HS-27A (cell line): ENCODE measurements around the gene KIAA1958.

Experiments
- DNase-seq: peaks from one replicate; pipeline ENCODE4 v3.0.0-alpha.2; 2012; ENCODE audit warnings: low read depth, missing footprints

Gene KIAA1958

DNA sequence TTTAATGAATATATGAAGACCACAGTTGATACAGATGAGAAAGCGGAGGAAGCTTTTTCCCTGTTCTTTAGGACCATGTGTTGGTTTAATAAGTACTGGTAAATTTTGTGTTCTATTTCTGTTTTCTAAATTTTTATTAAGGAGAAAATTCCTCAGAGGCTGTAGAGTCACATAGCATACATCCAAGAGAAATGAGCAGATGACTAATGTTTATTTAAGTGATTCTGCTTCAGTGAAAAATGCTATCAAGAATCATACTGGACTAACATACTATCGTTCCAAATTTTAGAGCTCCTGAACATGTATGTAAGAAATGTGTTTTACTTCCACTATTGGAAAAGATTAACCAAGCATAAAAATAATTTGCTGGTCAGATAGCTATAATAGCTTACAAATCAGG is 115.0 kb downstream of the KIAA1958 start:
- no peak for DNase-seq

DNA sequence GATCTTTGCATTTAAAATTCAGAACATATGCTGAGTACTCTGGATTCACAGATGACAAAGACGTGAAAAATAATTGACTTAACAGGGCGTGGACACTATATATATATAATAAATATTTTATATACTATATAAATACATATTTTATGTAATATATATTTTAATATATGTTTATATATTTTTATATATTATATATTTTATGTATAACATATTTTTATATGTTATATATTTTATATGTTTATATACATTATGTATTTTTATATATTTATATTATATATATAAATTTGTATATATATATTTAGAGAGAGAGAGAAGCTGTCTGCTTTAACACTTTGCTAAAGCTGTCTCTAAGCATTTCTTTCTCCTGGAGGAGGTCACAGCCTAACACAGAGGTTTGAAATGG is 118.2 kb downstream of the KIAA1958 start:
- no peak for DNase-seq

DNA sequence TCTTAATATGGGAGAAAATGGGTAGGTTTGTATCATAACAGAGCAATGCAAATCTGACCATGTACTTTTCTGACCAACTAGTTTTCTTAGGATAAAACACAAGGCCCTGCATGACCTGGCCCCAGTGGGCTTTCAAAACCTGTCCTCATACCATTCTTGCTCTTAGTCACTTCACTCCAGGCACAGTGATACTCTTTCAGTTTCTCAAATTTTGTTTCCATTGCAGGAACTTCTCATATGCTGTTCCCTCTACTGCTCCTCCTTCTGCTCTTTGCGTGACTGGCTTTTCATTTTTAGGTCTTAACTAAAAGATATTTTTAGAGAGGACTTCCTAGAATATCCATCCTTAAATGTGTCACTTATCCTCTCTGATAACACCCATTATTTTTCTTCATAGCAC is 118.9 kb downstream of the KIAA1958 start:
- DNase-seq, result no peak

DNA sequence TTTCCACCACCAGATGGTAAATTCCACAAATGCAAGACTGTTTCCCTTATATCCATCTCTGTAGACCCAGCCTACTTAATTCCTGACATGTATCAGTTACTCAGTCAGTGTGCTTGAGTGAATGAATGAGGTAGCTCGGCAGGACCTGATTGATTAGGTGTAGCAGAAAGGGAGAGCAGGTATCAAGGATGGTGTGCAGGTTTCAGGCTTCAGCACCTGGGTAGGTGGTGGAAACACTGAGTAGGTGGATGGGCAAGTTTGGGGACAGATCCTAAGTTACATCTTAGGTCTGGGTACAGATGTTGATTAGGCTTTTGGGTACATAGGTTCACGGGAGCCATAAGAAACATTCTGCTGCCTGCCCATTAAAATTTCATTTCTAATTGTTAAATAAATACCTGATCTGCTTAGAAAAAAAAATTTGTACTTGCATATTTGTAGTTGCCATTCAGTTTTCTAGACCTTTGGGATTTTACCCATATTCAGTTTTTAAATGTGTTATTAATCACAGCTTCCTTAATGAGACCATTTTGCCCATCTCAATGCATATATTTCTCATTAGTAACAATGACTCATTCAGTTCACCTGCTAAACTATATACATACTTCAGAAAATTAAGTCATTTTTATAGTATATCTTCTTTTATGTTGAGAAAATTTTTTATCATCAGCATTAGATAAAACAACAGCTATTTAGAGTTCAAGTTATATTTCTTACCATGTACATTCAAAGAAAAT is 119.5 kb downstream of the KIAA1958 start:
- no peak for DNase-seq

DNA sequence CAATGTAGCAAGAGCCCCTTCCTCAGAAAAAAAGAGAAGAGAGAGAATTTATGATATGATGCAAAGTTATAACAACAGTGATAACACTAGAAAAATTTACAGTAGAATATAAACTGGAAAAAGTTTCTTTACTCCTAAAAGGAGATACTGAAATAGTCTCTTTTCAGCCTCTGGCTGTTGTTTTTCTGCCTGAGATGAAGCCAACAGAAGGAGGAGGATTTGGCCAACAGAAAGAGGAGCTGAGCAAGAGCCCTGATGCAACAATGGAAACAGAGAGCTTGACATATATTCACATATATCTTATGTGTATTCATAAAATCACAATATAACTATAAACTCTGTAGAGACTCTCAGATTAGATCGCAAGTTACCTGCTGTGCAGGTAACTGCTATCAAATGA is 122.2 kb downstream of the KIAA1958 start:
- no peak for DNase-seq

DNA sequence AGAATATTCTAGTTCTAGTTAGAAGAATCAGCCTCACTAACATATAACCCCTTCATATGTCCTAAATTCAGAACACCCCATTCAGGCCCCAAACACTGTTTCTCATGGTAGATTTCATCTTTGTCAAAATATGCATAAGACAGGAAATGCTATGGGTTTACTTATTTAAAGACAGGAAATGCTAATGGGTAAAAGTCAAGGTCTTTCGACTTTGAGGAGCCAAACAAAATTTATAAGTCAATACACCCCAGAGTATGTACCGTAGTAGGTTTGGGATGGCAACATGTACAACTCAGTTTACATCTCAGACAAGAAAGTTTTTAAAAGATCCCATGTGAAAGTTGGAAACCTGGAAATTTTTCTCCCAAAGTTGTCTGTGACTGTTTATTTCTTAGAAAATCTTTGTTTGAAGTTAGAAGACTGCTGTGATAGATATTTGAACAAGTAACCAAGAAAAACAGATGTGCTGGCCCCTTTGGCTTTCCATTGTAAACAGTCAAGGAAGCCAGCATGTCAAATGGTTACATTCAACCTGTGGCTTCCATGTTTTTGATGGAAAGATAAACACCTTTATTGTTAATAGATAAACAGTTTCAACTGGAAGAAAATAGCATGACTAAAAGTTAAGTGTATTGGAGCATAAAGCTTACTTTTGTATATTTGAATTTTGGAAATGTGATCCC is 129.1 kb downstream of the KIAA1958 start:
- no peak for DNase-seq

DNA sequence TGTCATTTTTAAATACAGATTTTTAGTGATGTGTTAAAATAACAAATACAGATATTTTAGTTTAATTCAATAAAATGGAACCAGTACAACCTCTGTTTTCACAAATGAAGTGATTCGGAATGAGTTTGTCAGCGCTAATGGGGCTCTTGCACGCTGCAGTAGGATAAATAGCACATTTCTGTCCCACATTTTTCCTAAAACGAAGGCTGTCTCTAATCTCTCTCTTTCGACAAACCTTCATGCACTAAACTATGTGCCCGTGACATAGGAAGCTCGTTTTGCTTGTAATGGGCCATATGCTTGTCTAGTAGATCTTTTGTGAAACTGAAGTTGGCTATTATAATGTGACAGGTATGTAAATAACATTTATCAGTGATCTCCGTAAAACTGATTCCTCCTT is 130.7 kb downstream of the KIAA1958 start:
- no peak for DNase-seq

DNA sequence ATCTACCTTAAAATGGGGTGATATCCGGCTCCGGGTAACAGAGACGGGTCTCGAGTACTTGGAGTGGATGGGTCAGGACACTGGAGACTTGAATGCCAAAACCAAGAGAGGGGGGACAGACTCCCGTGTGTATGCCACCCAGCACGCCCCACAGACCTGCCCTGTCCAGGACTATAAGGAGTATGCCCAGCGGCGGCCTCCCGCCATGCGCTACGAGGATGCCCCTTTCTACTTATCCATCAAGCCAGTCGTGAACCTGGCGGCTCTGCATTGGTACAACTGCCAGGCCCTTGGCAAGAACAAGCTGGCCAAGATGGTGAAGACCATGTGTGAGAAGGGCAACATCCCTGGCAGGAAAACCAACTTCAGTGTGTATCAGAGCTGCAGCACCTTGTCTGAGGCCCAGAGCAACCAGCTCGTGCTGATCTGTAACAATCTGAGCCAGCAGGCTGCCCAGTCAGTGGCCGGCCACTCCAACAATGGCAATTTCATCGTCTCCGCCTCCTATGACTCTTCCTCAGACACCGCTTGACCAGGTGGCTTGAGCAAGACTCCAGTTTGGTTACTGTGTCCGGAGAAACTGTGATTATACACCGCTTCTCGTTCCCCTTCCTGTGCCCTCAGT is 131.9 kb downstream of the KIAA1958 start:
- no peak for DNase-seq

DNA sequence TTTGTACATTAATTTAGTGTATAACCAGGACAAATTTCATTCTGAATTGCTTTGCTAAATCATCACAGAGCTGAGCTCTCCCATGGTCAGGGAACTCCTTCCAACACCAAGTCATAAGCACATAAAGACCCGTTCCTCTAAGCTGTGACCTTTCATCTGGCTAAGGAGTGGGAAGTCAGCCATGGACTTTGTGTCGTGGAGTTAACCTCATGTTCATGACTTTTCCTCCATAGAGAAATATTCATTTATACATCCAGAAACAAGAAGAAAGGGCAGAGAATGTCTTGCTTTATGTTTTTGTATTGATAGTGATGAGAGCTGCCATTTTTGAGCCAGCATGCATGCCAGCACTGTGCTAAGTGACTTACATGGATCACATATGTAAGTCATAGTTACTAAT is 133.8 kb downstream of the KIAA1958 start:
- DNase-seq, result no peak

DNA sequence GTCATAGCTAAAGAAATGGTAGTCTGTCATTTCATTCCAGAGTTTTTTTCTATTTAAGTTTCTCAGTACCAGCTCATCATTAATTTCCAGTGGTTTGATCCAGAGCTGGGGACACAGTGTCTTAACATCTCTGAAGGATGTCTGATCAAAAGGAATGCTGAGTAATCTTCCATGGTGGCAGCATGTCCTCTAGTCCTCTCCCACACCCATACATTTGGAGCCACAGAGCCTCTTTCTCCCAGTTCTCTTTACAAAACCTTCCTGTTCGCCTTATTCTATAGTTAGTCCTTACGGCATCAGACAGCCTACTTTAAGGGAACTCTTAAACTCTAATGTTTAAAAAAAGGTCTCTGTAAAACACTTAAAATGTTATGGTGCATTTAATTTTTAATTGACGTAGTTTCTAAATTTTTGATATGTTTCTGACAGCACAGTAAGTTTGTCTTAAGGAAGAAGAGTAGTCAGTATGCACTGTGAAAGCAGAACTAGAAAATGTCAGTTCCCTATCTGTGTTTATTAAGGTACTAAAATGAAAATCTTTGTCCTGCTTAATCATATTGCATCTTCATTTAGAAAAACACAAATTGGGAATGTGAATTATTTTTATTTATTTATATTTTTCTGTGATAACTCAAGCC is 134.5 kb downstream of the KIAA1958 start:
- DNase-seq, result no peak

DNA sequence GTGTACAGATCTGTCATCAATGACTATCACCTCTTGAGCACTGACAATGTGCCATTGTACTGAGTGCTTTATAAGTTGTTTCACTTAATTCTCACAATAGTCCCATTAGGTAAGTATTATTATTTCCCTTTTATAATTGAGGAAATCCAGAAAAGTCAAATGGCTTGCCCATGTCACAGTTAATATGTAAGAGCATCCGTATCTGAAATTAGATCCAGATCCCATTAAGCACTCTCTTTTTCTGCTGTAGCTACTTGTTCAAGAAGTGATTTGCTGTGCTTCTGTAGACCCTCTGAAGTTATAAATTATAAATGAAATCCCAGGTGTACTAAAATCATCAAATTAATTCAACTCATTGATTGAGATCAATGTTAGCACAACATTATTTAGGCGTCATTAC is 136.6 kb downstream of the KIAA1958 start:
- no peak for DNase-seq

DNA sequence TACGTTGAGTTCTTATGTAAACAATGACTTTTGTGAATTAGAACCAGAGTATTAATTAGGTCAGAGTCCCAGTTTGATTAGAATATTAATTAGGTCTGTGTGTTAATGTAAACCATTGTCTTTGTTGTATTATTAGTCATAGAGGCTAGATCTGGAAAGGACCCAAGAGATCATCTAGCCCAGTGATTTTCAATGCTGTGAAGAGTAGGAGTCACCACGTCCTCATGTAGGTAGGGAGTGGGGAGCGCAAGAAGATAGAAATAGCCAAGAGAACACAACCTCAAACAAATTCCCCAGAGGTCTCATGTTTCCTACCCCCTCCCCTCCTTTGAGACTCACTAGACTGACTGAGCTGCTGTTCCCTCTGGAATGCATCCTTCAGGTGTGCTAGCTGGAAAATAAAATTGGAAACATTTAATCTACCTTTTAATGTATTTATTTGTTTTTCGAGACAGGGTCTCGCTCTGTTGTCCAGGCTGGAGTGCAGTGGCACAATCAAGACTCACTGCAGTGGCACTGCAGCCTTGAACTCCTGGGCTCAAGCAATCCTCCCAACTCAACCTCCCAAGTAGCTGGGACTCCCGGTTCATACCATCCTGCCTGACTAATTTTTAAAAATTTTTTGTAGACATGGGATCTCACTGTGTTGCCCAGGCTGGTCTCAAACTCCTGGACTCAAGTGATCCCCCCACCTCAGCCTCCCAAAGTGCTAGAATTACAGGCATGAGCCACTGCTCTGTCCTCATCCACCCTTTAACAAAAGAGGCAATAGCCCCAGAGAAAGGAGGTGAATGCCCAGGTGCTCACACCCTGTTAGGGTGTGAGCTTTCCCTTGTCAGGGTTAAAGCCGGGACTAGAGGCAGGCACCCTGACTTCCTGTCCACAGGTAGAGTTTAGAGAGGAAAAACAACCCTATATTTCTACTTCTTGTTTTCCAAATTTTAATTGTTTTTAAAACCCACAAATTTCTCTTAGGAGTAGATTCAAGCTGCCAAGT is 138.4 kb downstream of the KIAA1958 start:
- DNase-seq, result no peak

DNA sequence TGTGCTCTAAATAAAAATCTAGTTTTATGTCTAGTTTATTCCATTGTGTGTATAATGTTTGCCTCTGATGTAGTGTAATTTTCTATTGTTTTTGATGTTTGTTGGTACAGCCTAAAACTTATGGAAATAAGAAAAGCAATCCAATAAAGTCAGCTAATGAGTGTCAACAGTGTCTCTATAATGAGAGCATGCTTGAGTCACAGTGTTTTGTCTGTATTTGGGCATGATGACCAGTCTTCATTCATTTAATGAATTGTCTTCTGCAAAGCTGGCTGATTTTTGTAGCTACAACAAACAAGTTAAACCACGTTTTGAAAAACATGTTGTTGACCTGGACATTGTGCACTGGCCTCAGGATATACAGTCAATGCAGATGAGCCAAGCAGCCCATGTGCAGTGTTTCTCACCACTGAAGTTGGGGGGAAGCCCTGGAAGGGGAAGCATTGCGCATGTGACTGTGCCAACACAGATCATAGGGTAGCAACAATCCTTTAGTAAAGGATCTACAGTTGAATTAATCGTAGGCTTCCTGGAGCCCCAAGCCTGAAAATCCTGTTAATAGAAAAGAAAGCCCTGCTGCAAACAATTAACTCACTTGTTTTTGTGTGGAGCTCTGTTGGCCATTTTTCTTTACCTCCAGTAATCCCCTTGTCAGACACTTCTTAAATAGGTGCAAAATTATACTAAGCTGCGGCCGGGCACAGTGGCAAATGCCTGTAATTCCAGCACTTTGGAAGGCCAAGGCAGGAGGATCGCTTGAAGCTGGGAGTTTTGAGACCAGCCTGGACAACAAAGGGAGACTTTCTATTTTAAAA is 143.3 kb downstream of the KIAA1958 start:
- DNase-seq, result no peak

DNA sequence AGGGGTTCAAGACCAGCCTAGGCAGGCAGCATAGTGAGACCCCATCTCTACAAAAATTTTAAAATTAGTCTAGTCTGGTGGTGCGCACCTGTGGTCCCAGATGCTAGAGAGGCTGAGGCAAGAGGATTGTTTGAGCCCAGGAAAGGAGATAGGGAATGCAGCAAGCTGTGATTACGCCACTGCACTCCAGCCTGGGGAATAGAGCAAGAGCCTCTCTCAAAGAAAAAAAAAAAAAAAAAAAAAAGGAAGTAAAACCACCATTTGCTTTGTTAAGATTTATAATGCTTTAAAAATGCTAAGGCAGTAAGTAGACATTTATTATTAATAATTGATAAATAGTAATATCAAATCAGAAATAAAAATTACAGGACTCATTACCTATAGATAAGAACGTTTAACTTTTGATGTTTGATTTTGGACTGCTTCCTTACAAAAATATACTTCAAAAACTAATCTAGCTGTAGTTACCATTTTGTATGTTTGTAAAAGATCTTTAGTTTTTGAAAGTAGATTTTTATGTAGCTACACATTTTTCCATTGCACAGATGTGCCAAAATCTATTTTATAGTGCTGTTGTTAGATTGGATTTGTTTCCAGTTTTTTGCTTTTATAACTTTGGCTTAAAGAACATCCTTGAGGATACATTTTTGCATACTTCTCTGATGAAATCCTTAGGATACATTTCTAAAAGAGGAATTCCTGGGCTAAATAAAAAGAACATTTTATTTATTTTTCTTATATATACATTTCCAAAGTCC is 144.9 kb downstream of the KIAA1958 start:
- no peak for DNase-seq

DNA sequence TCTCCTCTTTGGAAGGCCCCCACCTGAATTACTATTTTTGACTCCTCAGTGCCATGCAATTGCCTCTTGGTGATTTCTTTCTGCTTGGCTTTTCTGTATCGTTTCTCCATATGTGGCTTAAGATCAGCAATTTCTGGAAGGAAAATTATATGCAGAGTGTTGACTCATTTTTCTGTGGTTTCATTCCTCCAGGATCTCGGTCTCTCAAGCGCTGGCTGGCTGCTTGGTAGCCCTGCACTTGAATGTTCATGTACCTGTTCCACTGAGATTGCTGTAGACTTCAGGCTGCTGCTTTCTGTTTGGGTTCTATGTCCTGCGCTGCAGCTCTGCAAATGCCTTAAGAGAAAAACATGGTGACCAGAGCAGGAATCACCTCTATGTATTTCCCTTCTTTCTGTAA is 153.7 kb downstream of the KIAA1958 start:
- DNase-seq, result no peak

DNA sequence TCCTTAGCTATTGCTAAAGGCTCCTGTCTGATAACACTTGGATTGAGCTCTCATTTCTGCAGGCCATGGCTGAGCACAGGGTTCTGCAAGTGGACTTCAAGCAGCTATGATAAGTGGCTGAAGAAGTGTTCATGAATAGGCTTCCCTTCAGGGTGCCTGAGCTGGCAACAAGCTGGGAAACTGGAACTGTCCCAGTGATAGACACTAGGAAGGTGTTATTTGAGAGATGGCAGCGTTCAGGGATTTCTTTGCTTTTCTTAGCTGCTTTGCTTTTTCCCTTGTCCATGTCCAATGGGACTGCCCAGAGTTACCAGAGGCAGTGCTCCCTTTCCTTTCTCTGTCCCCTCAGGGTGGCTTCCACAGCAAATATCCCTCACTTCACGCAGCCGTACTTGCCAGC is 155.5 kb downstream of the KIAA1958 start:
- no peak for DNase-seq

DNA sequence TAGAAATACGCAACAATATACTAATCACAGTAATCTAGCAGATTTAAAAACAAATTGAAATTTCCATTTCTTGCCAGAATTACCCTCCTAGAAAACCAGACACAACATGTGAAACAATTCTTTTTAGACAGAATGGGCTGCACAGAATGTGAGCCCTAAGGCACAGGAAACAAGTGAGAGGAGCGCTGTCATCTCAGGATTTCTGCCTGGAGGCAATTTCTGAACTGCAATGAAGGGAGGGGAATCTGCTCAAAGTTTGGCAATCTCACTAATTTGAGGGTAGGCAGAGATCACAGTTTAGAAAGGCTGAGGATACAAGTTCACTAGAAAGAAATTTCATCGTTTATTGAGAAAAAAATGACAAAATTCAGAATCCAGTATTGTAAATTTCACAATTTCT is 161.0 kb downstream of the KIAA1958 start:
- DNase-seq, result no peak

DNA sequence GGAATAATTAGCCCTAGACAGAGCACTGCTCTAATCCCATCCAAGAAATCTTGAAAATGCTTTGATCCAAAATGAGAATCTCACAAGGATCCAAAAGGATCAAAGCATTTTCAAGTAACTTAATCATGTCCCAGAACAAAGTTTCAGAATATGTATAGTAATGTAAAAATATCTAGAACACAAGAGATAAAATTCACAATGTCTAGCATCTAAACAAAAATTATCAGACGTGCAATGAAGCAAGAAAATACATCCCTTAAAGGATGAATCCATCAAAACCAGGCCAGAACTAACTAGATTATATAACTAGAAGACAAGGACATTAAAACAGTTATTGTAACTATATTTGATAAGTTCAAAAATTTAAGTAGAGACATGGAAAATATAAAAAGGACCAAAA is 162.0 kb downstream of the KIAA1958 start:
- DNase-seq, result no peak

DNA sequence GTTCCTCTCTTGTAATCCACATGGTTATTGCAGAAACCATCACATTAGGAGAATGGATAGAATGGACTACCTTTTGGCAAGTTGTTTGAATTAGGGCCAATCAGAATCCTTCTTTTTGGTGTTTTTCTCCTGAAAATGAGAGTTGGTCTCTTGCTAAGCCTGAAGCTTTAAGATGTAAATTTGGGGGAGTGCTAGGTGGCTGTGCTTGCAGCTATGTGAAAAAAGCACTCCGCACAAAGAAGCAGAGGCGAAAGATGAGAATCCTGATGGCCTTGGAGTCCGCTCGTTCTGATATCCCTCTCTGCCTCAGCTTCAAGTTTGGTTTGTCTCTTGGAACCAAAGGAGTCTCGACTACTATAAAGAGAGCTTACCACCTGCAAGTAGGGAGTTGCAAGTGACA is 167.7 kb downstream of the KIAA1958 start:
- no peak for DNase-seq

DNA sequence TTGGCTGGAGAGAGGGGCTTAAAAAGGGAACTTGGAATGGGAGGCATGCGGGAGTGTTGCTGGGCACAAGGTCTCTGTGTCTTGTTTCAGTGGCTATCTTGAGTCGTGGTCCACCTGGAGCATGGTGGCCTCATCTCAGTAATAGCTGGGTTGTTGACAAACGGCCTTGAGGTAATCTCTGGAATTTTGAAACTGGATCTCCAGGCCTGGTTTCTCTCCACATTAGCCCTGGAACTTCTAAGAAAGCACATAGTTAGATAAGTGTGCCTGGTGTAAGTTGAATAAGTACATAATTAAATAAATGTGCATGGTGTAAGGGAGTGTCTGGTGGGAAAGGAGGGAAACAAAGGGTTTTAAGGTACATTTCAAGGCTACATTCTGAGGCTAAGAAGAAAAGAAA is 169.0 kb downstream of the KIAA1958 start:
- DNase-seq, result no peak
